ENCODE data around the gene UNG. TPM values are rescaled to one million over a fixed set of nuclear protein-coding genes. Genes with fewer than 3 reads are reported as not detected.

Gene UNG
- total and polyA plus RNA-seq, 2 donors (not counting 1 experiment from before 2014, with no cell fraction given): 6.1 to 14.7 TPM

DNA sequence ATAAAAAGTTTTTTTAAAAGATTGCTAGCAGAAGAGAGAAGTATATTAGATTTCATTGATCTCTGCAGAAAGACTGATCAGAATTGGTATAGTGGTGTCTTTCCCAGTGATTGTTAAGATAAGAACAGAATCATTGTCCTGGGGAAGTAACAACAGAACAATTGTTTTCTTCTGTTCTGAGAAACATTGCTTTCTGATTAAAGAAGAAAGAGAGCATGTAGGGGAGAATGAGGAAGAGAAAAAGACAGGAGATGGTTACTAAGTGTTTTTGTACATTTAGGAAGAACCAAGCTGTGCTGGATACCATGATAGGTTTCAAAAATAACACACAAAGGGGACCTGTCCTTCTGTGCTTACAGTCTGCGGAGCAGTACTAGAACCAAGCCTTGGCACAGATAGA is 40.0 kb upstream of the UNG start:
- no peaks in the 10 kb centered on the region for H3K27me3 ChIP-seq (replicated peaks in 1 of 4; ENCODE audit: control extremely low read depth in 1 of 4, control insufficient read depth in 3 of 4, insufficient read depth in 4 of 4, low read length in 3 of 4)
- ChIA-PET CTCF (no interaction called here), POLR2A (no interaction called here)
- TF ChIP-seq, protein P1, sequence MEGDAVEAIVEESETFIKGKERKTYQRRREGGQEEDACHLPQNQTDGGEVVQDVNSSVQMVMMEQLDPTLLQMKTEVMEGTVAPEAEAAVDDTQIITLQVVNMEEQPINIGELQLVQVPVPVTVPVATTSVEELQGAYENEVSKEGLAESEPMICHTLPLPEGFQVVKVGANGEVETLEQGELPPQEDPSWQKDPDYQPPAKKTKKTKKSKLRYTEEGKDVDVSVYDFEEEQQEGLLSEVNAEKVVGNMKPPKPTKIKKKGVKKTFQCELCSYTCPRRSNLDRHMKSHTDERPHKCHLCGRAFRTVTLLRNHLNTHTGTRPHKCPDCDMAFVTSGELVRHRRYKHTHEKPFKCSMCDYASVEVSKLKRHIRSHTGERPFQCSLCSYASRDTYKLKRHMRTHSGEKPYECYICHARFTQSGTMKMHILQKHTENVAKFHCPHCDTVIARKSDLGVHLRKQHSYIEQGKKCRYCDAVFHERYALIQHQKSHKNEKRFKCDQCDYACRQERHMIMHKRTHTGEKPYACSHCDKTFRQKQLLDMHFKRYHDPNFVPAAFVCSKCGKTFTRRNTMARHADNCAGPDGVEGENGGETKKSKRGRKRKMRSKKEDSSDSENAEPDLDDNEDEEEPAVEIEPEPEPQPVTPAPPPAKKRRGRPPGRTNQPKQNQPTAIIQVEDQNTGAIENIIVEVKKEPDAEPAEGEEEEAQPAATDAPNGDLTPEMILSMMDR (IDR thresholded peaks at IDR 0.05): no peak
- TF ChIP-seq EZH2 (IDR thresholded peaks at IDR 0.05; ENCODE audit: borderline replicate concordance, insufficient read depth, low read depth, low read length, poor library complexity, severe bottlenecking): no peak
- peaks cover 12% of the 10 kb centered on the region for H3K79me2 ChIP-seq (ENCODE audit: control insufficient read depth, insufficient read depth, low read length)
- H4K20me1 ChIP-seq (ENCODE audit: control insufficient read depth, insufficient read depth, low read length, poor library complexity, severe bottlenecking): no peaks in the 10 kb centered on the region
- Mint-ChIP-seq H3K4me1 (peaks cover 18% of the 10 kb centered on the region), H3K27ac (no peak overlapping the region), H3K4me3 (no peak overlapping the region), H3K9me3 (ENCODE audit: insufficient read depth) (no peaks in the 10 kb centered on the region), H3K27me3 (no peaks in the 10 kb centered on the region)
- no peak overlapping the region for H3K27ac ChIP-seq (ENCODE audit: low read length in 2 of 2)
- H3K9me3 ChIP-seq (ENCODE audit: control extremely low read depth in 1 of 3, control insufficient read depth in 2 of 3, insufficient read depth in 1 of 3, low read length in 2 of 3): no peaks in the 10 kb centered on the region
- DNase-seq (no peak), ATAC-seq (ENCODE audit: low read depth) (no peak)
- intact Hi-C loops (cut with micrococcal nuclease): no loop called here
- H2AFZ ChIP-seq (ENCODE audit: insufficient read depth, low read depth, low read length, poor library complexity, severe bottlenecking): no peak overlapping the region
- H3K4me2 ChIP-seq (replicated peaks; ENCODE audit: low read depth, low read length, poor library complexity, severe bottlenecking): no peak overlapping the region
- H3K4me1 ChIP-seq (ENCODE audit: control insufficient read depth in 2 of 2, insufficient read depth in 2 of 2, low read length in 2 of 2): peaks cover 3 to 17% of the 10 kb centered on the region in 2 donors
- H3K9ac ChIP-seq (ENCODE audit: low read length): no peak overlapping the region
- no peak overlapping the region for H3K4me3 ChIP-seq (ENCODE audit: control extremely low read depth in 1 of 5, extremely low read depth in 1 of 5, insufficient read depth in 1 of 5, low read depth in 2 of 5, low read length in 4 of 5)
- WGBS (ENCODE audit: insufficient coverage): 100% methylated on average over 1 of the region's 1 CpG
- peaks cover 0 to 3% of the 10 kb centered on the region in 2 experiments for H3K36me3 ChIP-seq (replicated peaks in 1 of 2; ENCODE audit: control extremely low read depth in 1 of 2, control insufficient read depth in 1 of 2, extremely low read depth in 1 of 2, insufficient read depth in 2 of 2, low read length in 1 of 2)

DNA sequence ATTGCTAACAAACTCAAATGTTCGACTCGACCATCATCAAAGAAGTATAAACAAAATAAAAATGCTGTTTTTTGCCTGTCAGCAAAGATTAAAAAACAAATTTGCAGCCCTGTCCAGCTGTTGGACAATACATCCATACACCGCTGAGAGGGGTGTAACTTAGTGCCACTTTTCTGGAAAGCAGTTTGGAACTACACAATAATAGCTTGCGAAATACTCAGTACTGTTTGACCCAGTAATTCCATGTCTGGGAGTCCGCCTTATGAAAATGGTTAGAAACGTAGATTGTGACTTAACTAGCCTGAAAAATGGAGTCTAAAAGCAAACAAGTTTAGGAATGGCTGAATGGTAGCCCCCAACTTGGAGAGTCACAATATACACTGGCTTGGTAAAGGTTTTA is 38.6 kb upstream of the UNG start:
- Mint-ChIP-seq H3K27me3 (no peaks in the 10 kb centered on the region), H3K27ac (no peak overlapping the region), H3K4me3 (no peak overlapping the region), H3K4me1 (peaks cover 8% of the 10 kb centered on the region), H3K9me3 (ENCODE audit: insufficient read depth) (no peaks in the 10 kb centered on the region)
- Histone ChIP-seq H2AFZ (ENCODE audit: insufficient read depth, low read depth, low read length, poor library complexity, severe bottlenecking) (no peak overlapping the region), H3K79me2 (ENCODE audit: control insufficient read depth, insufficient read depth, low read length) (peaks cover 12% of the 10 kb centered on the region), H3K27ac (ENCODE audit: low read length in 2 of 2) (no peak overlapping the region), H3K27me3 (replicated peaks in 1 of 4; ENCODE audit: control extremely low read depth in 1 of 4, control insufficient read depth in 3 of 4, insufficient read depth in 4 of 4, low read length in 3 of 4) (no peaks in the 10 kb centered on the region), H3K9ac (ENCODE audit: low read length) (no peak overlapping the region), H3K4me2 (replicated peaks; ENCODE audit: low read depth, low read length, poor library complexity, severe bottlenecking) (no peak overlapping the region), H3K9me3 (ENCODE audit: control extremely low read depth in 1 of 3, control insufficient read depth in 2 of 3, insufficient read depth in 1 of 3, low read length in 2 of 3) (no peaks in the 10 kb centered on the region), H4K20me1 (ENCODE audit: control insufficient read depth, insufficient read depth, low read length, poor library complexity, severe bottlenecking) (no peaks in the 10 kb centered on the region), H3K4me3 (ENCODE audit: control extremely low read depth in 1 of 5, extremely low read depth in 1 of 5, insufficient read depth in 1 of 5, low read depth in 2 of 5, low read length in 4 of 5) (no peak overlapping the region), H3K4me1 (ENCODE audit: control insufficient read depth in 2 of 2, insufficient read depth in 2 of 2, low read length in 2 of 2) (peaks cover 3 to 8% of the 10 kb centered on the region in 2 donors), H3K36me3 (replicated peaks in 1 of 2; ENCODE audit: control extremely low read depth in 1 of 2, control insufficient read depth in 1 of 2, extremely low read depth in 1 of 2, insufficient read depth in 2 of 2, low read length in 1 of 2) (peaks cover 0 to 3% of the 10 kb centered on the region in 2 experiments)
- ATAC-seq (ENCODE audit: low read depth) (no peak), DNase-seq (no peak)
- TF ChIP-seq EZH2 (IDR thresholded peaks at IDR 0.05; ENCODE audit: borderline replicate concordance, insufficient read depth, low read depth, low read length, poor library complexity, severe bottlenecking): no peak
- TF ChIP-seq, protein P1 (IDR thresholded peaks at IDR 0.05): no peak
- WGBS (ENCODE audit: insufficient coverage): 100% methylated on average over 4 of the region's 6 CpGs
- POLR2A ChIA-PET: no interaction called here
- CTCF ChIA-PET: interaction anchor here (0.6 kb wide), 1 partner anchor 372 kb away, joined by 3 read pairs; no protein-coding TSS in a partner anchor
- intact Hi-C loops (cut with micrococcal nuclease): no loop called here
